Hypothalamus (tissue), 51 donors: ENCODE measurements around the gene ADCK1.

Experiments used
- DNase-seq, 51 donors: peaks; one replicate each; lab custom pipeline; 2025; lab: John Stamatoyannopoulos, UW

Gene ADCK1

GRCh38 chr14:77980475-77981321 lies 180.8 kb downstream of the ADCK1 start:
- DNase-seq = peak in 17 of 51 donors; percentile 14 to 57 (median 32)
